ENCODE measurements around the gene FLNB. TPM values are rescaled to one million over a fixed set of nuclear protein-coding genes. Genes with fewer than 3 reads are reported as not detected.

Gene FLNB
- total and polyA plus RNA-seq, 2 of the 13 experiments (the other 11 are each of a cell fraction or from before 2014, with no cell fraction given): 106 to 130 TPM

DNA sequence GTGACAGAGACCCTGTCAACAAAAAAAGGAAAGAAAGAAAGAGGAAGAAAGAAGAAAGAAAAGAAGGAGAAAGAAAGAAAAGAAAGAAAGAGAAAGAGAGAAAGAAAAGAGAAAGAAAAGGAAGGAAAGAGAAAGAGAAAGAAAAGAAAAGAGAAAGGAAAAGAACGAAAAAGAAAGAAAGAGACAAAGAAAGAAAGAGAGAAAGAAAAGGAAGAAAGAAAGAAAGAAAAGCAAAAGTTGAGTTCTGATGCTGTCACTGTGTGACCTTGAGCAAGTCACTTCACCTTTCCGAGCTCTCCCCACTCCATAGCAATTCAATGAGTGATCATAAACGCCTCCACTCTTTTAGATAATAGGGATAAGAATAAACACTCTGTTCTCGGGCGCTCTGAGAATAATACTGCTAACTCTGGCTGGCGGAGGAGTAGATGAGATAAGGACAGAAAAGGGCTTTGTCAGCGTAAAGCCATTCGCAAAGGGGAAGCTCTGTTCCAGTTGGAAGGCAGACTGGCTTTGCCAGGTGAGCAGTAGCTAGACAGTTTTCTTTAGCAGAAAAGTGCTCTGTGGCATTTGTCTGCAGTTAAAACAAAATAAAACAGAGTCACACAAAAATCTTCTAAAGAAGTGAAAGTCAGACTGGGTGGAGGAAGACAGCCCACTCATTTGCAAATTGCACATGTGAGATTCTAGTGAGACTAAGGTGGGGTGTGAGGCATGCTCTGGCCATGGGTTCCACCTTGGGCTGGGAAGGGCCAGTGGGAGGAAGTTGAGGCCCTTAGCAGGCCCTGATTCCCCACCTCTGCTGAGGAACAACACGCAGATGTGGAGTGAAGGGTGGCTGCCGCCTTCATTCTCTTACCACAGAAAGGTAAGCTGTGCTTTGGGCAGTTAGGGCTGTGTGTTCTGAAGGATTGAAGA lies 9.6 kb upstream of the FLNB start:
- ATAC-seq: peak; percentile 73
- Histone ChIP-seq H3K9me3 (ENCODE audit: low read length) (no peaks in the 10 kb centered on the region), H3K9ac (ENCODE audit: insufficient read depth, low read depth, low read length) (peak overlapping the region; percentile 64), H3K27me3 (ENCODE audit: control insufficient read depth in 1 of 2, insufficient read depth in 2 of 2, low read length in 2 of 2) (no peaks in the 10 kb centered on the region), H3K4me3 (replicated peaks in 1 of 3; ENCODE audit: insufficient read depth in 1 of 3, low read depth in 2 of 3, low read length in 3 of 3) (peak overlapping the region; percentile 29 to 57 (median 37); a peak in 5 of 6 replicates), H3K4me2 (ENCODE audit: low read depth, low read length) (peak overlapping the region; percentile 84), H3K4me1 (ENCODE audit: insufficient read depth, low read length) (peaks cover 57% of the 10 kb centered on the region), H3K27ac (ENCODE audit: extremely low read length, insufficient read depth, low read length) (peak overlapping the region; percentile 48), H2AFZ (ENCODE audit: low read length) (peak overlapping the region; percentile 78), H3K79me2 (ENCODE audit: insufficient read depth, low read length) (no peaks in the 10 kb centered on the region), H4K20me1 (ENCODE audit: insufficient read depth, low read length) (no peaks in the 10 kb centered on the region), H3K36me3 (replicated peaks in 1 of 2; ENCODE audit: control insufficient read depth in 1 of 2, insufficient read depth in 2 of 2, low read length in 2 of 2) (no peaks in the 10 kb centered on the region)
- intact Hi-C loops (cut with micrococcal nuclease; ENCODE audit: unreplicated experiment): no loop called here
- peak; percentile 77 for DNase-seq (ENCODE audit: low spot score)
- BruUV-seq (replicated peaks): no TSS peak
- 8% methylated on average over 10 of the region's 10 CpGs for WGBS (ENCODE audit: low lambda C conversion rate)
- ChIA-PET CTCF (ENCODE audit: low intra/inter-chr PET ratio, low total read pairs) (no interaction called here), POLR2A (interaction anchor here (0.6 to 2.0 kb wide), 4 partner anchors 25 to 81 kb away, joined by 3 to 6 read pairs (median 4); no protein-coding TSS in a partner anchor)
- FAIRE-seq: peak; percentile 64
- in situ Hi-C loops (cut with HindIII; ENCODE audit: extremely low pct_ligation_motif_present, low pct_unique_long_range_greater_than_20kb): no loop called here
- TF ChIP-seq MAFK (conservative IDR thresholded peaks at IDR 0.05 in 1 of 2, IDR thresholded peaks at IDR 0.05 in 1 of 2; ENCODE audit: low read length in 2 of 2) (peak; percentile 97 to 98), MIER2 (CRISPR knock-in tag; IDR thresholded peaks at IDR 0.05) (0 out of 2 replicates have a peak, but pooled peaks have one; percentile 31), SAP130 (CRISPR knock-in tag; IDR thresholded peaks at IDR 0.05; ENCODE audit: low read depth) (0 out of 2 replicates have a peak, but pooled peaks have one; percentile 34), ZNF772 (CRISPR knock-in tag; IDR thresholded peaks at IDR 0.05) (no peak), GATAD2A (CRISPR knock-in tag; IDR thresholded peaks at IDR 0.05) (peak; percentile 38; the same call in 1 of the 2 replicates), MAFF (IDR thresholded peaks at IDR 0.05; ENCODE audit: low read depth, low read length) (peak; percentile 96), FOXA3 (CRISPR knock-in tag; IDR thresholded peaks at IDR 0.05) (0 out of 2 replicates have a peak, but pooled peaks have one; percentile 7), FIP1L1 (IDR thresholded peaks at IDR 0.05; ENCODE audit: borderline replicate concordance, insufficient read depth, low read depth, low read length) (no peak), NR2F6 (IDR thresholded peaks at IDR 0.05) (no peak), NR2F6 (CRISPR knock-in tag; IDR thresholded peaks at IDR 0.05) (peak; percentile 19; the same call in 1 of the 2 replicates), ZNF891 (CRISPR knock-in tag; IDR thresholded peaks at IDR 0.05) (0 out of 2 replicates have a peak, but pooled peaks have one; percentile 29), SOX6 (IDR thresholded peaks at IDR 0.05) (no peak), SOX6 (CRISPR knock-in tag; IDR thresholded peaks at IDR 0.05) (0 out of 2 replicates have a peak, but pooled peaks have one; percentile 31), ZNF687 (CRISPR knock-in tag; IDR thresholded peaks at IDR 0.05) (peak; percentile 52), ZNF570 (CRISPR knock-in tag; IDR thresholded peaks at IDR 0.05; ENCODE audit: borderline replicate concordance) (no peak), KAT8 (CRISPR knock-in tag; IDR thresholded peaks at IDR 0.05) (0 out of 2 replicates have a peak, but pooled peaks have one; percentile 5), HOXA3 (CRISPR knock-in tag; IDR thresholded peaks at IDR 0.05) (0 out of 2 replicates have a peak, but pooled peaks have one; percentile 20), HOXA9 (CRISPR knock-in tag; IDR thresholded peaks at IDR 0.05; ENCODE audit: borderline replicate concordance) (no peak)
- TF ChIP-seq, protein P1, sequence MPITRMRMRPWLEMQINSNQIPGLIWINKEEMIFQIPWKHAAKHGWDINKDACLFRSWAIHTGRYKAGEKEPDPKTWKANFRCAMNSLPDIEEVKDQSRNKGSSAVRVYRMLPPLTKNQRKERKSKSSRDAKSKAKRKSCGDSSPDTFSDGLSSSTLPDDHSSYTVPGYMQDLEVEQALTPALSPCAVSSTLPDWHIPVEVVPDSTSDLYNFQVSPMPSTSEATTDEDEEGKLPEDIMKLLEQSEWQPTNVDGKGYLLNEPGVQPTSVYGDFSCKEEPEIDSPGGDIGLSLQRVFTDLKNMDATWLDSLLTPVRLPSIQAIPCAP (CRISPR knock-in tag; IDR thresholded peaks at IDR 0.05; ENCODE audit: low read depth): no peak
